ENCODE data around the gene MMP24OS.

Gene MMP24OS

DNA sequence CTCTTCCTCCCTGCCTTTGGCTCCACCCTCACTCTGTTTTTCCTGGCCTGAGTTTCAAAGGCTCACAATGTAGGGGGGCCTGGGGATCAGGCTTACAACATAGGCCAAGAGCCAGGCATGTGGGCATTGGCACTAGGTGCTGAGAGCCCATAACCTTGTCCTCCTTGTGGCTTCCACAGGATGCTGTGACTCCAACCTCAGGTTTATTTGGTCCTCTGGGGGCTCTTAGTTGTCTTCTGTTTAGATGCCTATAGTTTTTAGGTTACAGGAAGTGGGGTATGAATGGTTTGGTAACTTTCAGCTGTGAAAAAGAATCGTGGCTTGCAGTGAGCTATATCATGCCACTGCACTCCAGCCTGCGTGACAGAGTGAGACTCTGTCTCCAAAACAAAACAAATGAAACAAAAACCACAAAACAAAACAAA, 25.9 kb downstream of the MMP24OS start:
- H3K4me3 ChIP-seq (ENCODE audit: low read depth, low read length) = no peak overlapping the region
- peak; percentile 79 for DNase-seq (ENCODE audit: low read depth)
- TF ChIP-seq, protein P1, sequence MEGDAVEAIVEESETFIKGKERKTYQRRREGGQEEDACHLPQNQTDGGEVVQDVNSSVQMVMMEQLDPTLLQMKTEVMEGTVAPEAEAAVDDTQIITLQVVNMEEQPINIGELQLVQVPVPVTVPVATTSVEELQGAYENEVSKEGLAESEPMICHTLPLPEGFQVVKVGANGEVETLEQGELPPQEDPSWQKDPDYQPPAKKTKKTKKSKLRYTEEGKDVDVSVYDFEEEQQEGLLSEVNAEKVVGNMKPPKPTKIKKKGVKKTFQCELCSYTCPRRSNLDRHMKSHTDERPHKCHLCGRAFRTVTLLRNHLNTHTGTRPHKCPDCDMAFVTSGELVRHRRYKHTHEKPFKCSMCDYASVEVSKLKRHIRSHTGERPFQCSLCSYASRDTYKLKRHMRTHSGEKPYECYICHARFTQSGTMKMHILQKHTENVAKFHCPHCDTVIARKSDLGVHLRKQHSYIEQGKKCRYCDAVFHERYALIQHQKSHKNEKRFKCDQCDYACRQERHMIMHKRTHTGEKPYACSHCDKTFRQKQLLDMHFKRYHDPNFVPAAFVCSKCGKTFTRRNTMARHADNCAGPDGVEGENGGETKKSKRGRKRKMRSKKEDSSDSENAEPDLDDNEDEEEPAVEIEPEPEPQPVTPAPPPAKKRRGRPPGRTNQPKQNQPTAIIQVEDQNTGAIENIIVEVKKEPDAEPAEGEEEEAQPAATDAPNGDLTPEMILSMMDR (IDR thresholded peaks at IDR 0.05; ENCODE audit: insufficient read depth, low read depth, low read length, missing control alignments) = no peak

DNA sequence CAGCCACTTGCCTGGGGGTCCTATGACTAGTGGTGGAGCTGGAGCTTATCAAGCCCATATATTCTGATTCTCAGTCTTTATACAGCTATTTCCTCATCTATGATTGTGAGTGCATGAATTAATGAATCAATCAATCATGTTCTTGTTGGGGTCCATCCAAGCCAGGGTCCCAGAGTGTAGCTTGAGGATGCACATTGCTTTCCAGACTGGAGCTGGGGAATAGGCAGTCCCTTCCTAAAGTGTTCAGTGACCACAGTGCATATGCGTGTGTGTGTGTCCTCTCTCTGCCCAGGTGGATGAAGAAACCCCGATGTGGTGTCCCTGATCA, 26.3 kb downstream of the MMP24OS start:
- no peak overlapping the region for H3K4me3 ChIP-seq (ENCODE audit: low read depth, low read length)
- TF ChIP-seq, protein P1 (IDR thresholded peaks at IDR 0.05; ENCODE audit: insufficient read depth, low read depth, low read length, missing control alignments) = no peak

DNA sequence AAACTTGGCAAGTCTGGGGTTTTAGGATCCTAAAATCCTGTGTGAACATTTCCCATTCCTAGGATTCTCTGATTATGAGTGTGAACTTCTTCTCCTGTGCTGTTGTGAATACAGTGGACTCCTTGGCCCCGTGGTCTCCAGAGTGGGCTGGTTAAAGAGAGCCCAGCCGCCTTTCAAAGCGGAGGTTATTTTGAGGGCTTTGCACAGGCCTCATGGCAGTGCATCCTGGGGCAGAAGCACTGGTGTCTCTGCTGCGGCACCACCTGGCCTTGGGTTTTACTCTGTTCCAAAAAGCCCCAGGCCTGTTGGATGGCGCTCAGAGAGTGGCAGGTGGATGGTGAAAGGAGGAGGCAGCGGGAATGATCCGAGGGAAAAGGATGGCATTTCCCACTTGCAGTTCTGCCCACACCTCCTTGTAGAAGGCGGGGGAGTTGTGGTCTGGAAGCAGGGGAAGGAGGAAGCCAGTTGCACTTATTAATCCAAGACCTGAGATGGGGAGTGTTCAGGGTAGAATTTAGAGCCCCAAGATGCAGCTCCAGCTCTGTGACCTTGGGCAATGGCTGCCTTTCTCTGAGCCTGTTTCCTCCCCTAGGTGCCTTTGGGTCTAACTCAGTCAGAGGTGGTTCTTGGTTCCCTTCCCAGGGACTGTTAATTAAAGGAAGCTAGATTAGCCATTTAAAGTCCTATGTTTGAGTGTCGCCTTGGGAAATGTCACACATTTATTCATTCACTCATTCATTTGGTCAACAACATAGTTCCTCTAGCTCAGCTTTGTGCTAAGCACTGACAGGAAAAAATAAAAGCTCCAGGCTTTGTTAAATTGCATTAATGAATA, 29.1 kb downstream of the MMP24OS start:
- TF ChIP-seq, protein P1 (IDR thresholded peaks at IDR 0.05; ENCODE audit: insufficient read depth, low read depth, low read length, missing control alignments) = no peak

More for the DNA sequence above, 26.3 kb downstream of the MMP24OS start:
- DNase-seq (ENCODE audit: low read depth) = no peak

DNA sequence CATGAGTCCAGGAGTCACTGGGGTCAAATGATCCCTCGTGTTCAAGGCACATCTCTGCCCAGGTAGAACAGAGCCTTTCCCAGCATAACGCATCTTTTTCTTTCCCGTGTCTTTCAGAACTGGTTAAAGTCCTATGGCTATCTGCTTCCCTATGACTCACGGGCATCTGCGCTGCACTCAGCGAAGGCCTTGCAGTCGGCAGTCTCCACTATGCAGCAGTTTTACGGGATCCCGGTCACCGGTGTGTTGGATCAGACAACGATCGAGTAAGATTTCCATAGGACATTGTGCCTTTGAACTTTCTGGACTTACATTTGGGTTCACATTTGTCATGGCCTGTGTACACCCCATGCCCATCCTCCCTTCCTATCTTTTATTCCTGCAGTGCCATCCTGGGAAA, 31.2 kb downstream of the MMP24OS start:
- TF ChIP-seq, protein P1 (IDR thresholded peaks at IDR 0.05; ENCODE audit: insufficient read depth, low read depth, low read length, missing control alignments) = no peak
- H3K4me3 ChIP-seq (ENCODE audit: low read depth, low read length) = no peak overlapping the region
- no peak for DNase-seq (ENCODE audit: low read depth)

More for the DNA sequence above, 29.1 kb downstream of the MMP24OS start:
- H3K4me3 ChIP-seq (ENCODE audit: low read depth, low read length) = no peak overlapping the region
- no peak for DNase-seq (ENCODE audit: low read depth)

DNA sequence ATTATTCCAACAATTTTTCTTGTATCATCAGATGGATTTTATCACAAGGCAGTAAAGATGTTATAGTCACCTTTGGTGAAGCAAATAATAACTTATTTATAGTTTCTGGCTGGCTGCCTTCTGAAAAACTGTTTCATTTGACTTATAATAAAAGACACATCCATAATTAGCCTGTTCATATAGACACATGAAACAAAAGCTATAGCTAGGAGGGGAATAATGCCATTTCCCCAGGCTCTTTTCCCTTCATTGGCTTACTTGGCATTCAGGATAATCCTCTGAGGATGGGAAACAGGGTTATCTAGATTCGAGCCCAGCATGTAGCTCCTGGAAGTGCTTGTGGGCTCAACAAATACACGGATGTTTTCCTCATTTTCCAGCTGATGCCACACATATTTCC, 33.9 kb downstream of the MMP24OS start:
- TF ChIP-seq, protein P1 (IDR thresholded peaks at IDR 0.05; ENCODE audit: insufficient read depth, low read depth, low read length, missing control alignments) = no peak
- H3K4me3 ChIP-seq (ENCODE audit: low read depth, low read length) = no peak overlapping the region
- DNase-seq (ENCODE audit: low read depth) = no peak

DNA sequence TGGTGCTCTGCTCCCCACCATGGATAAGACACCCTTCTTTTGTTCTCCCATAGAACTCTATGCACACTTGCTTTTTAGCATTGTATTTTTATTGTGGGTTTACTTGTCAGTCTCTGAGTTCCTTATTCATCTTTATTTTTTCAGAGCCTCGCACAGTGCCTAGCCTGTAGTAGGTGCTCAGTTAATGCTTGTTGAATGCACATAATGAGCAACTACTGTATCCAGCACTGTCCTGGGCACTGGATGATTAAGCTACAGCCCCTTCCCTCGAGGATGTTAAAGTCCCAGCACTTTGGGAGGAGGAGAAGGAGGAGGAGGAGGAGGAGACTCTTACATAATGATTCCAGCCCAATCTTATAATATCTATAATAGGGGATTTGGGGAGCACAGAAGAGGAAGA, 34.6 kb downstream of the MMP24OS start:
- H3K4me3 ChIP-seq (ENCODE audit: low read depth, low read length) = no peak overlapping the region
- TF ChIP-seq, protein P1 (IDR thresholded peaks at IDR 0.05; ENCODE audit: insufficient read depth, low read depth, low read length, missing control alignments) = no peak
- DNase-seq (ENCODE audit: low read depth) = no peak
